HG03139 (cell line): ENCODE results near the gene THAP7.
"Not testable (repeated sequence)": the region's sequence is repeated elsewhere in the genome, so short reads cannot be mapped to it uniquely, and the experiment has no call there.

Source experiments
- ATAC-seq: cut with Tn5 transposase; IDR thresholded peaks from one replicate; pipeline ENCODE4 v1.9.1; 2021; ENCODE audit not compliant: unreplicated experiment

The THAP7 gene, protein sequence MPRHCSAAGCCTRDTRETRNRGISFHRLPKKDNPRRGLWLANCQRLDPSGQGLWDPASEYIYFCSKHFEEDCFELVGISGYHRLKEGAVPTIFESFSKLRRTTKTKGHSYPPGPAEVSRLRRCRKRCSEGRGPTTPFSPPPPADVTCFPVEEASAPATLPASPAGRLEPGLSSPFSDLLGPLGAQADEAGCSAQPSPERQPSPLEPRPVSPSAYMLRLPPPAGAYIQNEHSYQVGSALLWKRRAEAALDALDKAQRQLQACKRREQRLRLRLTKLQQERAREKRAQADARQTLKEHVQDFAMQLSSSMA

GRCh38 chr22:21001601-21002325, at the start of gene THAP7:
Gene THAP7 (minus strand): TSS chr22:21002118. CDS start chr22:21001911, 207 bp downstream.
- ATAC-seq, result peak; percentile 78

GRCh38 chr22:21051145-21051830, 49.4 kb upstream of the THAP7 start:
- no peak for ATAC-seq

DNA sequence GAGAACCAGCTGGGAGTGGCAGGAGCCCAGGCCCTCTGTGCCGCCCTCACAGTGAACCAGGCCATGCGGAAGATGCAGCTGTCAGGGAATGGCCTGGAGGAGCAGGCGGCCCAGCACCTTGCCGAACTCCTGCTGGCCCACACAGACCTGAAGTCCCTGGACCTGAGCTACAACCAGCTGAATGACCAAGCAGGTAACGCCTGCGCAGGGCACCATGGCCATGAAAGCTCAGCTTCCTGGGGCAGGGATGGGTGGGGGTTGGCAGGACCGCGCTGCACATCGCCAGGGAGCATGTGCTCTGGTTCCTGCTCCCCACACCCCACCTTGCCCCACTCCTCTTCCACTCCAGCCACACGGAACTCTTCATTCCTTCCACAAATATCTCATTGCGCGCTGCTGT, 47.0 kb upstream of the THAP7 start:
- ATAC-seq, result not testable (repeated sequence)

GRCh38 chr22:21048448-21048847, 46.5 kb upstream of the THAP7 start:
- not testable (repeated sequence) for ATAC-seq

DNA sequence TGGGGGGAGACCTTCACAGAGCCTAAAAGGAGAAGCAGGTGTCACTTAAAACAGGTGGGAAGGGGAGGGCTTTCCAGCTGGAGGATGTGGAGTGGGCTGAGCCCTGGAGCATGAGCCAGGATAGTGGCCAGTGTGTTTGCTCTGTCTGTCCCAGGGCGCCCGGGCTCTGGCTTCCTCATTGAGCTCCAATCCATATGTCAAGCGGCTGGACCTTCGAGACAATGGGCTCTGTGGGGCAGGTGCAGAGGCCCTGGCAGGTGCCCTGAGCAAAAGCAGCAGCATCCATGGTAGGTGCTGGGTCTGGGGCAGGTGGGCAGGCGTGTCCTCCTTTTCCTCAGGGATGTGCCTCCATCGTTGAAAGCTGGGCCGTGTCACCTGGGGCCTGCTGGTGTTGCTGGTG, 45.8 kb upstream of the THAP7 start:
- no peak for ATAC-seq

- no peak for ATAC-seq
Observed at GRCh38 chr22:21047035-21047661, 45.2 kb upstream of the THAP7 start.

- no peak for ATAC-seq
Observed at GRCh38 chr22:21045585-21046294, 43.8 kb upstream of the THAP7 start, which contains the start of gene LRRC74B. Gene LRRC74B (plus strand): TSS chr22:21045946. CDS start chr22:21045987, 41 bp downstream.

DNA sequence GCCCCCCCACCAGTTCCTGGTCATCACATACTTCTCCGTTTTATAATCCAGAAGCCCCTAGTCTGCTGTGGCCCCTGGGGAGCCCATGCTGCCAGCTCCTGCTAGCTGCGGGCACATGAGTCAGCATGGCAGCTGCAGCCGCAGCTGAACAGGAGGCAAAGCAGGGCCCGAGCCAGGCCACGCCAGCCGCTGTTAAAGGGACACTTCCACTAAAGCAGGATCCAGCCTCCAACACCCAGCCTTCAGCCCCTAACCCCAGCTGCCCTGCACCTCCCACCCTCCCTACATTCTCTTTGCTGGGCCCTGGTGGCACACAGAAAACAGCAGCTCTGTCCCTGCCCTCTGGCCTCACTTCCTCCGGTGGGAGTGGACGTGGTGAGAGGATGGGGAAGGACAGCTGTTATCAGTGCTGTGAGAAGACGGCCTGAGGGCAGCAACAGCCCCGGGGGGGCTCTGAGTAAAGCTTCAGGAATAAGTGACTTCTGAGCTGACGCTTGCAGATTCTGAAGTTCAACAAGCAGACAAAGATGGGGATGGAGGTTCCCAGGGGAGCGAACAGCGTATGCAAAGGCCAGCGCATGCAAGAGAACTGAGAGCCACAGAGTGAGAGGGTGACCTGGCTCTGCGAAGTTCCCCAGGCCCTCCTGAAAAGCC, 43.1 kb upstream of the THAP7 start:
- no peak for ATAC-seq

DNA sequence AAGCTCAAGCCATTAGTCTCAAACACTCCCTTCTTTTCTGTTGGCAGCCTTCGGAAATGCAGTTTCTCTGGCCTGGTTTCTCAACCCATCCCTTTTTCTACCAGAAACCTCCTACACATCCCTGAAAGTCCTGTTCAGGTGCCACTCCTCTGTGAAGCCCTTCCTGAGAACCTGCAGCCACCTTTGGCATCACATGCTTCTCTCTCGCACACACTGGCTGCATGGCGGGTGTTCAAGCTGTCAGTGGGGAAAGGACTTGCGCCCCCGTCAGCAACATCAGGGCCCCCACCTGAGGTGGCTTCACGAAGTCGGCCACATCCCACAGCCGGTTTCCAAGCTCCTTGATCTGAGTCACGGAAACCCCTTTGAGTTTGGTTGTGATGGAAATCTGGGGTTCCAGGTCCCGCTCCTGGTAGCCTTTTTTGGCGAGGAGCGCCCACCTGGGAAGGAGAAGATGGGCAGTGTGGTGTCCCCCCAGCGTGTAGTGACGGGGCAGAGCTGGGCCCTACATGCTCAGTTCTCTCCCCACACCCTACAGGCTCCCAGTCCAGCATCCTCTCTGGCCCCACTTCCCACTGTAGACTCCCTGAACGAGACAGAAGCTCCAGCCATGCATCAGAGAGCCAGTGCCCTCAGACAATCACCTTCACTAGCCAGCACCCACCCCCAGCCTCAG, 42.1 kb upstream of the THAP7 start:
- ATAC-seq, result no peak

DNA sequence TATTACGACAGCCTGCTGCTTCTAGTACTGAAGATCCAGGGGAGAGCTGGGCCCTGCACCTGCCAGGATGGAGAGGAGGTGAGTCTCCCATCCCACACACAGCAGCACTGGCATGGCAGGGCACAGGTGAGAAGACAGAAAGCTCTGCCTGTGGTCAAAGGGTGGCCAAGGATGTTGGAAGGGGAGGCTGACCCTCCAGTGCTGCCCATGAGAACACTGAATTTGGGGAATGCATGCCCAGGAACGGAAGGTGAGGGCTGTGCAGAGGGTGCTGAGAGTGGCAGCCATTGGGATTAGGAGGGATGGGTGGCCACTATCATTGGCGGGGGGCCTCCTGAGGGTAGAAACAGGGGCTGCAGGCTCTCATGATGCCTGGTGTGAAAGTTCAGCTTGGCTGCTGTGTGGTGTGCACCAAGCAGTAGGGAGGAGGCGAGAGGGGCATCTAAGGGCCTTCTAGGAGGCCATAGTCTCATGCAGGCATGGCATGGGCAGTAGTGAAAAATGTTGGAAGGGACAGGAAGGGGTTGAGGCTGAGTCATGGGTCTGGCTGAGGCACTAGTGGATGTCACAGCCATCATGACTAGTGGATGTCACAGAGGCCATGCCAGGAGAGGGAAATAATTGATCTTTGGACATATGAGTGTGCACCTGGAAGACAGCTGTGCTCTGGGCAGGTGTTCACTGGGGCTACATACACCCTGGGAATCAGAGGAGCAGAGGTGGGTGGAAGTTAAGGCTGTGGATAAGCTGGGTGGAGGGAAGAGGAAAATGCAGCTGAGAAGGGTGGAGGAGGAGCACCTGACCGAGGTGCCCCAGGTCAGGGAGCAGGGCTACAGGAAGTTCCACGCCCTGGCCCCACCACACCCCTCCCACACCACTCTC, 41.3 kb upstream of the THAP7 start:
- no peak for ATAC-seq

DNA sequence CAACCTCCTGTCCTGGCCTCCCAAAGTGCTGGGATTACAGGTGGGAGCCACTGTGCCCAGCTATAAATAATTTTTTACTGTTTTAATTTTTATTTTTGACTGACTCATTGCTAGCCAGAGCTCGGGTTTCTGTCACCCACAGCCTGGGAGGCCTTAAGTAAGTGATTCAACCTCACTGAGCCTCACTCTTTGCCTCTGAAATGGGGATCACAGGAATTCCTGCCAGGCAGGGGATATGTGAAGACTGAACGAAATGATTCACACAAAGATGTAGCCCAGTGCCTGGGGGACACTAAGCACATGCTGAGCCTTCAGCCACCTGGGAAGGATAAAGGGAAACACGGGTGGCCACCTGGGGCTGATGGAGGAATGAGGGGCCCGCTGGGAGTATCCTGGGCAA, 40.0 kb upstream of the THAP7 start:
- no peak for ATAC-seq

- ATAC-seq, result not testable (repeated sequence)
Observed at GRCh38 chr22:21039158-21039557, 37.2 kb upstream of the THAP7 start.

DNA sequence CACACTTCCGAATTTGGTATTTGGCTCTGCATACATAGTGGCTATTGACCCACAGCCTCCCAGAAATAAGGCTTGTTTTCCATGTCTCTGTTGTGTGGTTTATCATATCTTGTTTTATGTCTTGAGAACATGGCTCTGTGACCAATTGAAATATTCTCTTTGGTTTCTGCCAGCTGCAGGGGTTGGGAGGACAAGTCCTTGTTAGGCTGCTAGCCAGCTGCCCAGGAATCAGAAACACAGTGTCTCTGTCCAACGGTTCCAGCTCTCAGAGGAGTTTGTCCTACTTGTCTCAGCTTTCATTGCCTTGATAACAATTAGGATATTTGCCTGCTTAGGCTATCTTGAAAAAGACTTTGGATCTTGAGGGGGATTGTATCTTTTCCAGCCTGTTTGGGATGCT, 36.5 kb upstream of the THAP7 start:
- no peak for ATAC-seq

GRCh38 chr22:21034989-21035388, 33.1 kb upstream of the THAP7 start:
- ATAC-seq, result no peak

GRCh38 chr22:21033895-21034294, 32.0 kb upstream of the THAP7 start:
- ATAC-seq, result no peak

DNA sequence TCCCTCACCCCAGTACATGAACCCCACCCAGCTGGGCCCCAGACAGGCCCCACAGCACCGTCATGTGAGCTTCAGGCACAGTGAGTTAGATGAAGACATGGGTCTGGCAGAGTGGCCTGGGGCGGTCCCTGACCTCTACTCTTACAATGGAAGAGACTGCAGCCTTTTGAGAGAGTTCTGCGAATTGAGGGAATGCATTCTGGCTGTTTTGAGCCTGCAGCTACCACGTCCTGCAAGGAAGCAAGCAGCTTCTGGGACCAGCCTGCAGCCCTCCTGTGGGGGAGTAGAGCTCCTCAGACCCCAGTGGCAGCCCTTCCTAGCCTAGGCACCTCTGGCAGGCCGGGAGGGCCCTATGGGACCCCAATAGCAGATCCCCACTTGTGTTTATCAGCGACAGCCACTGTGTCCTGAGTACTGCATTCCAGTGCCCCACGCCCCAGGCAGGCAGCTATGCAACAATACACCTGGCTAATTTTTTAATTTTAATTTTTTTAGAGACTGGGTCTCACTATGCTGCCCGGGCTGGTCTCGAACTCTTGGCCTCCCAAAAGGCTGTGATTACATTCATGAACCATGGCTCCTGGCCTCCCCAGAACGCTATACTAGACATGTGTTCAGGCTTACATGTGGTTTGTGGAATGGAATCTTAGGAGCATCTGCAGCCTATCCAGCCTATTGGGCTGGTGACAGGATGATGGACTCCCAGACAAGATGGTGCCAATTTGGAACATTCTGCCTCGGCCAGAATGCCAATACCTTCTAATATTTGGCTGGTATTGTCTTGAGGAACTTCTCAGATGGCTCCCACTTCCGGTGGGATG, 31.2 kb upstream of the THAP7 start:
- no peak for ATAC-seq

GRCh38 chr22:21032037-21032867, 30.3 kb upstream of the THAP7 start, which contains the start of gene SLC7A4:
Gene SLC7A4 (minus strand): TSS chr22:21032561. CDS start chr22:21031812, 749 bp downstream.
- ATAC-seq, result no peak
